Hepatocyte (in vitro differentiated cells): ENCODE data around the gene TMOD2. TPM values are rescaled to one million over a fixed set of nuclear protein-coding genes. Genes with fewer than 3 reads are reported as not detected.

ENCODE experiments used
- DNase-seq: peaks from one replicate; pipeline ENCODE4 v3.0.0-alpha.2; 2016; ENCODE audit warnings: low spot score
- H2AFZ ChIP-seq: fragments of 200-600 bp; sonication (generic); 2 replicates; pipeline ENCODE4 v1.6.0; 2016; ENCODE audit warnings: antibody characterized with exemption, mild to moderate bottlenecking
- H3K27ac ChIP-seq: fragments of 200-600 bp; sonication (generic); 2 replicates; pipeline ENCODE4 v1.5.1; 2016; ENCODE audit warnings: mild to moderate bottlenecking
- H3K27me3 ChIP-seq: fragments of 200-600 bp; sonication (generic); 2 replicates; pipeline ENCODE4 v1.6.1; 2016
- H3K36me3 ChIP-seq: fragments of 200-600 bp; sonication (generic); replicated peaks from 2 replicates; pipeline ENCODE4 v1.5.1; 2016; ENCODE audit warnings: low read depth; ENCODE audit not compliant: insufficient read depth
- H3K4me1 ChIP-seq: fragments of 200-600 bp; sonication (generic); 2 replicates; pipeline ENCODE4 v1.5.1; 2016; ENCODE audit warnings: mild to moderate bottlenecking, moderate library complexity; ENCODE audit not compliant: insufficient read depth
- H3K4me2 ChIP-seq: fragments of 200-600 bp; sonication (generic); 2 replicates; pipeline ENCODE4 v1.6.0; 2016
- H3K4me3 ChIP-seq: fragments of 200-600 bp; sonication (generic); 2 replicates; pipeline ENCODE4 v1.5.1; 2016; ENCODE audit warnings: mild to moderate bottlenecking
- H3K79me2 ChIP-seq: fragments of 200-600 bp; sonication (generic); 2 replicates; pipeline ENCODE4 v1.6.0; 2017; ENCODE audit warnings: mild to moderate bottlenecking
- H3K9me2 ChIP-seq: fragments of 200-600 bp; sonication (generic); replicated peaks from 2 replicates; pipeline ENCODE4 v1.6.0; 2017; ENCODE audit warnings: mild to moderate bottlenecking; ENCODE audit not compliant: insufficient read depth
- H3K9me3 ChIP-seq: fragments of 200-600 bp; sonication (generic); 2 replicates; pipeline ENCODE4 v1.5.1; 2016; ENCODE audit warnings: low read depth, mild to moderate bottlenecking
- H4K20me1 ChIP-seq: fragments of 200-600 bp; sonication (generic); 2 replicates; pipeline ENCODE4 v1.6.0; 2016; ENCODE audit warnings: mild to moderate bottlenecking; ENCODE audit not compliant: insufficient read depth, poor library complexity, severe bottlenecking
- EZH2 ChIP-seq: fragments of 200-600 bp; sonication (generic); IDR thresholded peaks from 2 replicates; pipeline ENCODE4 v1.6.1; 2016; ENCODE audit warnings: antibody characterized with exemption, mild to moderate bottlenecking, borderline replicate concordance
- EZH2phosphoT487 ChIP-seq: fragments of 200-600 bp; sonication (generic); IDR thresholded peaks from one replicate; pipeline ENCODE4 v1.6.1; 2018; ENCODE audit warnings: antibody characterized with exemption, mild to moderate bottlenecking, low read depth, moderate library complexity; ENCODE audit not compliant: unreplicated experiment, severe bottlenecking
- WGBS: methylation state at CpG from one replicate; pipeline ENCODE4 v1.1.6; 2016; ENCODE audit warnings: low lambda C conversion rate; ENCODE audit errors: missing lambda C conversion rate; 5-methylcytosine and 5-hydroxymethylcytosine counted together
- polyA plus RNA-seq: library from polyadenylated mRNA; unstranded; fragments of >200 nt; fragmentation: Nextera tagmentation; extraction: Ambion mirVana; gene quantifications from 2 replicates; pipeline ENCODE4 v1.2.1, GENCODE V29; 2016
- small RNA-seq: library from RNA; depleted of rRNA; stranded (forward); fragments of <200 nt; gene quantifications from one replicate; pipeline ENCODE3, GENCODE V24; 2014
- total RNA-seq: library from RNA; depleted of rRNA; stranded (reverse); fragments of >200 nt; gene quantifications from 2 replicates; pipeline ENCODE4 v1.2.3, GENCODE V29; 2014
- TF ChIP-seq, protein P1 (sequence below): fragments of 200-600 bp; sonication (generic); IDR thresholded peaks from 2 replicates; pipeline ENCODE4 v1.5.1; 2016; ENCODE audit warnings: antibody characterized with exemption, mild to moderate bottlenecking; ENCODE audit not compliant: poor library complexity

The TMOD2 gene
- total and polyA plus RNA-seq, 2 experiments from 2014 or later: 1.7 to 2.9 TPM

DNA sequence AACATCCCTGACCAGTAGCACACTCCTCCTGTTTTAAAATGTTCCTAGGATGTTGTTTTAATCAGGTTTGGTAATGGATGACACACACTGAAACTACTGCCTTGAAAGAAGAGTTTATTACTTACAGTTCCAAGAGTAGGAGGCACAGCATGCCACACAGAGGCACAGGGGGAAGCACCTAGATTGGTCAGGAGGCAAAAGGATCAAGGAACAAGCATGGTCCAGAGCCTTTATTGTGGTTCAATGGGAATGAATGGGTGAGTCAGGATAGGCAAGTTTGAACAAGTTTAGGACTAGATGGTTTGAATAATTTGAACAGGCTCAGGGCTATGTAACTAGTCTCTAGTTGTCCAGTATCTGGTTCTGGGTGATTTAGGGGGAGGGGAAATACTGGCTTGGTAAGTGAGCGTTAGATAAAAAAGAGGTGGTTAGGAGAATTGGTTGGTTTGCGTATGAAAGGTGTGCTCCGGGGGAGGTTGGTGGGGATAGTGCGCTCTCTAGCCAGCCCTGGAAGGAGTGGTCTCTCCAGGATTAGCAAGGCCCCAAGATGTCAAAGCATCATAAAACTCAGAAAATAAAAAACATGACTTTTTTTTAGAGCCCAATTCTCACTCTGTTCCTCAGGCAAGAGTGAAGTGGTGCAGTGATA lies 113.1 kb downstream of the TMOD2 start:
- Histone ChIP-seq H3K4me1 (peaks cover 4% of the 10 kb centered on the region), H3K9me2 (no peaks in the 10 kb centered on the region), H3K36me3 (no peaks in the 10 kb centered on the region), H2AFZ (no peak overlapping the region), H3K4me3 (no peak overlapping the region), H3K4me2 (no peak overlapping the region), H3K27me3 (no peaks in the 10 kb centered on the region), H3K79me2 (peaks cover 43% of the 10 kb centered on the region), H4K20me1 (no peaks in the 10 kb centered on the region), H3K9me3 (no peaks in the 10 kb centered on the region), H3K27ac (no peak overlapping the region)
- no peak for DNase-seq
- WGBS: 97% methylated on average over 4 of the region's 4 CpGs
- TF ChIP-seq EZH2phosphoT487 (no peak), EZH2 (no peak)
- TF ChIP-seq, protein P1, sequence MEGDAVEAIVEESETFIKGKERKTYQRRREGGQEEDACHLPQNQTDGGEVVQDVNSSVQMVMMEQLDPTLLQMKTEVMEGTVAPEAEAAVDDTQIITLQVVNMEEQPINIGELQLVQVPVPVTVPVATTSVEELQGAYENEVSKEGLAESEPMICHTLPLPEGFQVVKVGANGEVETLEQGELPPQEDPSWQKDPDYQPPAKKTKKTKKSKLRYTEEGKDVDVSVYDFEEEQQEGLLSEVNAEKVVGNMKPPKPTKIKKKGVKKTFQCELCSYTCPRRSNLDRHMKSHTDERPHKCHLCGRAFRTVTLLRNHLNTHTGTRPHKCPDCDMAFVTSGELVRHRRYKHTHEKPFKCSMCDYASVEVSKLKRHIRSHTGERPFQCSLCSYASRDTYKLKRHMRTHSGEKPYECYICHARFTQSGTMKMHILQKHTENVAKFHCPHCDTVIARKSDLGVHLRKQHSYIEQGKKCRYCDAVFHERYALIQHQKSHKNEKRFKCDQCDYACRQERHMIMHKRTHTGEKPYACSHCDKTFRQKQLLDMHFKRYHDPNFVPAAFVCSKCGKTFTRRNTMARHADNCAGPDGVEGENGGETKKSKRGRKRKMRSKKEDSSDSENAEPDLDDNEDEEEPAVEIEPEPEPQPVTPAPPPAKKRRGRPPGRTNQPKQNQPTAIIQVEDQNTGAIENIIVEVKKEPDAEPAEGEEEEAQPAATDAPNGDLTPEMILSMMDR: no peak

DNA sequence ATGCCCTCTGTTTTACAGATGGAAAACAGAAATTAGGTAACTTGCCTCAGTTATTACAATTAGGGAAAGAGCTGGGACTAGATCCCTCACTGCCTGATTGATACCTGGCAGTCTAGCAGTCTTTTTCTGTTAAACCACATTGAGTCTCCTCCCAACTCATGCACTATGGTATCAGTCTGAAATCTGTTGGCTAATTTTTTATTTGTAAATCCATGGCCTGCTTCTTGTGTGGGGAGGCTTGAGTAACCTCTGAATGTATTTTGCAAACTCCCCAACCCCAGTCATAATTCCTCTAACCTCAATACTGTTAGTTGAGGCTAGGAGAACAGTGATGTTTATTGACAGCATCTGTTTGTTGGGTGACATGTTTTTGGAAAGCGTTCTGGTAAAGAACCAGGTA lies 113.9 kb downstream of the TMOD2 start:
- H4K20me1 ChIP-seq: no peaks in the 10 kb centered on the region
- H3K27ac ChIP-seq: no peak overlapping the region
- peaks cover 4% of the 10 kb centered on the region for H3K4me1 ChIP-seq
- no peaks in the 10 kb centered on the region for H3K9me2 ChIP-seq
- WGBS: 89% methylated on average over 1 of the region's 1 CpG
- no peaks in the 10 kb centered on the region for H3K36me3 ChIP-seq
- peaks cover 35% of the 10 kb centered on the region for H3K79me2 ChIP-seq
- no peak overlapping the region for H2AFZ ChIP-seq
- no peaks in the 10 kb centered on the region for H3K27me3 ChIP-seq
- TF ChIP-seq, protein P1: no peak
- TF ChIP-seq EZH2phosphoT487 (no peak), EZH2 (no peak)
- H3K4me3 ChIP-seq: no peak overlapping the region
- DNase-seq: no peak
- no peak overlapping the region for H3K4me2 ChIP-seq
- no peaks in the 10 kb centered on the region for H3K9me3 ChIP-seq

Small RNAs within 50 kb of the gene (small RNA-seq; reads per million reads assigned to genes)
- gene AC090971.5 (not detected), gene RF00017 (not detected)

Other genes with a start within 250 kb of the TMOD2 start
- gene DMXL2, start 128.8 kb upstream of the TMOD2 start, total RNA-seq: 30.8 and 31.4 TPM in 2 replicates
- gene DMXL2, start 128.8 kb upstream of the TMOD2 start, polyA plus RNA-seq: 7.8 and 10.5 TPM in 2 replicates
- gene SCG3, start 70.1 kb upstream of the TMOD2 start, total RNA-seq: 0.20 and 0.44 TPM in 2 replicates
- 0.06 and 0.11 TPM in 2 replicates for gene SCG3, start 70.1 kb upstream of the TMOD2 start, polyA plus RNA-seq
- gene LYSMD2, start 13.9 kb upstream of the TMOD2 start, total RNA-seq: 5.1 and 7.6 TPM in 2 replicates
- gene LYSMD2, start 13.9 kb upstream of the TMOD2 start, polyA plus RNA-seq: 5.1 and 5.5 TPM in 2 replicates
- gene TMOD3, start 78.1 kb downstream of the TMOD2 start, total RNA-seq: 32.5 and 38.3 TPM in 2 replicates
- gene TMOD3, start 78.1 kb downstream of the TMOD2 start, polyA plus RNA-seq: 26.3 and 27.2 TPM in 2 replicates
- 25.2 and 26.2 TPM in 2 replicates for gene LEO1, start 220.2 kb downstream of the TMOD2 start, total RNA-seq
- gene LEO1, start 220.2 kb downstream of the TMOD2 start, polyA plus RNA-seq: 23.9 and 25.1 TPM in 2 replicates